Measurements from ENCODE around the gene MIS18A.
A peak's percentile ranks its signal among the peaks of the same experiment; 100 is the strongest.
"Not testable (repeated sequence)": the region's sequence is repeated elsewhere in the genome, so short reads cannot be mapped to it uniquely, and the experiment has no call there.

MIS18A gene

GRCh38 chr21:32278518-32279376 lies at the start of gene MIS18A:
TSS of gene MIS18A (minus strand) at chr21:32279049. CDS start at chr21:32279014, 35 bp downstream.
- DNase-seq = peak; percentile 96 to 97 (median 96)

DNA sequence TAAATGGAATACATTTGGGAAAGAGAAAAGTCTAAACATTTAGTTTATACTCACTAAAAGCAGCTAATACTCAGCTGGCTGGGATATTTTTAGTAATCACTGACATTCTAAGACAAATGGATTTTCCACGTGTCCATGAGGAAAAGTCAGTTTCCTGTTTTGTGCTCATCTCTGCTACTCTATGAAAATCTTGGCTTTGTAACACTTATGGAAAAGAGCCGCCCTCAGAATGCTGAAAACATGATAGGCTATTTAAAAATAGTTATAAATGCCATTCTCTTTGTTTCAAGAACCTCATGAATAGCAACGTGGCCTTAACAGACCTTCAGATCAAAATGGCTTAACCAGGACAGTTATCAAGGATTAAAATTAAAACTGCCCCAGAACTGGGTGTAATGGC lies 49.7 kb upstream of the MIS18A start:
- no peak for DNase-seq

DNA sequence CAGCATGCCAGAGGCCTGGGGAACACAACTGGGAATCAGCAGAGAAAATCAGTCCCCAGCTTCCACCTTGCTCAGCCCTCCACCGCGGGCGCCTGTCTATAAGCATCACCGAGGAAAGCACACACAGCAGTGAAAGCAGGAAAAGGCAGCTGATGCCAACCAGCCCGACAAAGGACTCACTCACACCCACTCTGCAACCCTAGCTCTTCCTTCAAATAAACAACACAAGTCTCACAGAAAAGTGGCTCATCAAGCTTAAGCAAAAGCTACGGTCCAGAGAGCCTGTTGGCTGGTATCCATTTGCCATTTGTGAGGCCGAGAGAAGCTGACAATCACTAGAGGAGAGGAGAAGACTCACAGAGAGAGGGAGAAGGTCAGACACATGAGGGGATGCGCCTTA lies 46.9 kb upstream of the MIS18A start:
- DNase-seq = no peak

DNA sequence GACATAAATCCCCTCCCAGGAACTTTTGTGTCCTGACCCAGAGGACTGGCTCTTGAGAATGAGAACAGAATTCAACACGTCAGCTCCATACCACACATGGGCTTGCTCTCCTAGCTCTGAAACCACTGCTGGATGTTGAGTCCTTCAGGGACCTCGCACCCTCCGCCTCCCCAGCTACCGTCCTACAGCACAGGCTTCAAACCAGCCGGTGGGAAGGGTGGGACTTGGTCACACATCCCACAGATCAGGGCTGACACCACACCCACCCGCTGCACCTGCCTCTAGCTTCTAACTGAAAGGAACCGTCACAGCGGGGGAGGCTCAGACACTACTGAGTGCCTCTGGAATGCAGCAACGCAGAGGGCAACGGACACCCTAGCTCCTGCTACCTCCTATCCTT lies 43.8 kb upstream of the MIS18A start:
- DNase-seq = no peak

DNA sequence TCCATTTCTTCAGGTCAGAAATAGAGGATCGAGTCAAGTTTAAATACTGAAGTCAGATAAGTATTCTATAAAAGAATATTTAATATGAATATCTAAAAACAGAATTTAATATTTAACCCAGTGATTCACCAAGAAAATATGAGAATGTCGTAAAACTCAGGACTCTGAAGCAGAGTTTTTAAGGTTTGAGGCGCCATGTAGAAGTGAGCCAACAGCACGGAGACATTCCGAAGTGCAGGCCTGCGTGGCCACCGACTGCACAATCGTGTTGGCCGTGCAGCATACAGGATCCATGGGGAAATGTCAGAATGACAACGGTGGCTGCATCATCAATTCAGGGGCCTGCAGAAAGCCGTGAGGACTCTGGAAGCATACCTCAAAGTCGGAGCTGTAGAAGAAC lies 43.3 kb upstream of the MIS18A start:
- no peak for DNase-seq

- DNase-seq = no peak
Measured at GRCh38 chr21:32321480-32321879, 42.6 kb upstream of the MIS18A start.

GRCh38 chr21:32320726-32321125 lies 41.9 kb upstream of the MIS18A start:
- no peak for DNase-seq

DNA sequence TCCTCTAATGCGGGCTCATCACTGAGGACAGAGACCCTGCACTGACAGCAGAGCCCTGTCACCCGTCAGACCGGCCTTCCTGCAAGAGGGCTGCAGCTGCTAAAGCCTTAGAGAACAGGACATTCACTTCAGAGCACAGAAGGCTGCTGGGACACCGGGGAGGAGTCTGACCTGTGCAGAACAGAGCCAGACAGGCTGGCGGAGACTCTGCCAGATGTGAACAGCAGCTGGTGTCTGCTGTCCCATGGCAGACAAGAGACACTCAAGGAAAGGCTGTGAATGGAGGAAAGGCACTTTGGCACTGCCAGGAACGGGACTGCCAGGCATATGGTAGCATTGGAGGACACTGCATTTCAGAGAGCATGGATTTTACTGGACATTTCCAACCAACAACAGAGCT lies 41.2 kb upstream of the MIS18A start:
- no peak for DNase-seq

DNA sequence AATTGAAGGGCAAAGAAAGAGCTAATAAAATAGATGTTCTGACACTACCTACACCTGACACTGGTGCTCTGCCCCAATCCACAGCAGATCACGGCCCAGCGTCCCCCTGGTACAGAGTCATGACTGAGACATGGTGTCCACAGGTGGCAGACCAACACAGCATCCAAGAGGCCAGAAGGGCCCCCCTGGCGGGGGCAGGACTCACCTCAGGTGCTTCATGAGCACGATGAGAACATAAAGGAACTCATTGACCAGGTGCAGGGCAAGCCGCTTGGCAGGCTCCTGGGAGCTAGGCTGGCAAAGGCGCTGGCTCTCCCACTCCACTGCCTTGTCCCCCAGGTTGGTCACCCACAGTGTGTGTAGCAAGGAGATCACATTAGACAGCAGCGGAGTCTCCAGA lies 40.2 kb upstream of the MIS18A start:
- no peak for DNase-seq

GRCh38 chr21:32317726-32318125 lies 38.9 kb upstream of the MIS18A start:
- no peak for DNase-seq

DNA sequence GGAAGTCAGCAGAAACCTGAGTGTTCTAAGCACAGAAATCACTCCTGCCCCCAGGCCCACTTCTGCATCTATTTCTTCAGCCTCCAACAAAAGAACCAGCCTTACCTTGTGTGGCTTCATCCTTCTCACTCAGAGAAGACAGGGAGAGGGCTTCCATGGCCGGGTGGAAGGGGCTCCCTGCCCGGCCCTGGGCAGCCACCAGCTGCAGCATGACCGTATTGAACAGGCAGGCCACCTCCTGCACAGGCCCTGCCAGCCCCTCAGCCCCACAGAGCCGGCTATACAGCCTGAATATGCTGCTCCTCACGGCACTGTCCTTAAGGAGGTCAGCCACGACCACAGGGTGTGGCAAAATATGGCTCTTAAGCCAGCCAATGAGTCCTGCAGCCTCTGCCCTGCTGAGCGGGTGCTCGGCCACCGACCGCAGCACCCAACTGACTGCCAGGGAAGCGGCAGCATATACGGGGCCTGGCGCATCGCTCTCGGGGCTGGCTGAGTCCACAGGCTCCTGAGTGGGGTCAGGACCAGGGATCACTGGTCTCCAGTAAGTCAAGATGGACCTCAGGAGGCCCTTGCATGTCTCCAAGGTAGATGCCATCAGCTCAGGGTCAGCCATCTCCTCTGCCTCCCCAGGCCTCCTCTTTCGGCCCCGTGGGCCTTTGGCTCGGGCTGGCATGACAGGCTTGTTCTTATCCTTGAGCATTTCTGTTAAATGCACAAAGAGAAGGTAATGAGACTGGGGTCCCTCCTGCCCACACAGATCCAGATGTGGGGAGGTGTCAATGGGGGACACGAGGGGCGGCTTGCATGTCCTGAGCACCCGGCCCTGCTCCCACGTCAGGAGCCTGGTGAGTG lies 37.7 kb upstream of the MIS18A start:
- no peak for DNase-seq

DNA sequence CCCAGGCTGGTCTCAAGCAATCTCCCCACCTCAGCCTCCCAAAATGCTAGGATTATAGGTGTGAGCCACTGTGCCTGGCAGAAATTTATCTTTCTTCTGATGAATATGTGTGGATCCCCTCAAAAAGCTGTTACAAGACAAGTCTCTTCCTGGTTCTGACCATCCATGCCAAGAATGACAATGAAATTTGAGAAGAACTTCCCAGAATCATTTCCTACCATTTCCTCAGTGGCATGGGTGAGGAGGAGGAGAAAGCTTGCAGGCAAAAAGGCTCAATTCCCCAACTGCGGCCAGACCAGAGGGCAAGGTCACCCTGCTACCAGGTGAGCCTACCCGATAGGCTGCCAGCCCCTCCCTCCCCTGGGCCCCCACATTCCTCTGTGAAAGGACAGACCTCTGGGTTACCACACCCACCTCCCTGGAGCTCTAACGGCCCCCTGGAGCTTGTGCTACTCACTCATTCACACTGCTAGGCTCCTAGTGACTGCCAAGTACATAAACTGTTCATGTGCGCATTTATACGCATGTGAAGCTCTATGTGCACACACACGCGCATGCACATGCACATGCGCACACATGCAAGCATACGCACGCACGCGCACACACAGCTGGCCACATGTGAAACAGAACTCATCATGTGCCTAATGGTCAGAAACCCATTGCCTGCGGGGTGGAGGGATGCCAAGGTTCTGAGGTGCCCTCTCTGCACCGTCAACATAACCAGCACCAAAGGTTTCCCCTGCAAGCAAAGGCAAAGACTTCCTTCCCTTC lies 36.8 kb upstream of the MIS18A start:
- DNase-seq = no peak

- no peak for DNase-seq
Measured at GRCh38 chr21:32314806-32315205, 36.0 kb upstream of the MIS18A start.

DNA sequence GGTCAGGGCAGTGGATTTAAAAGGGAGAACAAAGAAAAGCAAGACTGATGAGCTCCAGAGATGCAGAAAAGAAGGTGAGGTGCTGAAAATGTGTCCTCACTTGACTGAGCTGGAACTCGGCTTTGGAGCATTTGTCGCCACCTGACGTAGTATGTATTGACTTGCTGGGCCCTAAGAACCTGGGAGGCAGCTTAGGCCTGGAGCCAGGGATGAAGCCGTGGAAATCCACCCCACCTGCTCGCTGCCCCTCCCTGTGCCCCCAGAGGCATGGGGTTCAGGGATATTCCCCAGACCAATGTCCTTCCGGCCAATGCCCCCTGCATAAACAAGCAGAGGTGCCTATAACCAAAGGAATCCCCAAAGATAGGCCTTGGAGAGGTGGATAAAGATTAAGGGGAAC lies 34.1 kb upstream of the MIS18A start:
- DNase-seq = no peak

DNA sequence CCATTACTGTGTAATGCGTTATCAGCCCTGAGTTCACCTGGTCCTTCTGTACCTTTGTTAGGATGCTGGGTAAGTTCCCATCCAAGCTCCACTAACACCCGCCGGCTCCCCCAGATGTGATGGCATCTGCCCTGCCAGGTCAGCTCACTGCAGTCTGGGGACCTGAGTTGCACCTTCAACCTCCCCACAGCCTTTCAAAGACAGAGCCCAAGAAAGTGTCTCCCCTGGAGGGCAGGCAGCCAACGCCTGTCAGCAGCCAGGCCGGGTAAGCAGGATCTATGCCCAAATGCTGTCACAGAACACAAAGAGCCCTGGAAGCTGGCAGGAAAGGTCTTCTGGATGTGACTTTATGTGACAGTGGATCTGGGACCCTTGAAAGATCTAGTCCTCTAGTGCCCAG lies 33.5 kb upstream of the MIS18A start:
- no peak for DNase-seq

DNA sequence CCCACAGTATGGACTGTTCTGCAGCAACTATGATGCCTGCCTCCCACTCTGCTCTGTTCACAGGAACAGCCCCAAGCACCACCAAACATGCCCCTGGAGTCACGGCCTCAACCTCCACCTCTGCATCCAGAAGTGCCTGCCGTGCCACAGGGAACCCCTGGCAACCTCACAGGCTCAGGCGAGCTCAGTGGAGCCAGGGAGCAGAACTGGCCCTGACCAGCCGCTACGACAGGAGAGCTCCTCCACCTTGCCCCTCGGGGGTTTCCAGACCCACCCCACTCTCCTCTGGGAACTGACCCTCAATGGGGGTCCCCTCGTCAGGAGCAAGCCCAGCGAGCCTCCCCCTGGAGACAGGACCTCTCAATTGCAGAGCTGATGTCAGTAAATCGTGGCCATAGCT lies 32.8 kb upstream of the MIS18A start:
- no peak for DNase-seq

DNA sequence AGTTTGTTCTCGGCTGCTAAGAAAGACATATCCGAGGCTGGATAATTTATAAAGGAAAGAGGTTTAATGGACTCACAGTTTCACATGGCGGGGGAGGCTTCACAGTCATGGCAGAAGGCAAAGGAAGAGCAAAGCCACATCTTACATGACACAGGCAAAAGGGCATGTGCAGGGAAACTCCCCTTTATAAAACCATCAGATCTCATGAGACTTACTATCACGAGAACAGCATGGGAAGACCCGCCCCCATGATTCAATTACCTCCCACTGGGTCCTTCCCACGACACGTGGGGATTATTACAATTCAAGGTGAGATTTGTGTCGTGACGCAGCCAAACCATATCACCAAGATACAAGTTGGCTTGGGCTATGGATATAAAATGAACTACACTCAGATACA lies 32.1 kb upstream of the MIS18A start:
- not testable (repeated sequence) for DNase-seq

GRCh38 chr21:32309906-32310460 lies 31.1 kb upstream of the MIS18A start:
- no peak for DNase-seq

DNA sequence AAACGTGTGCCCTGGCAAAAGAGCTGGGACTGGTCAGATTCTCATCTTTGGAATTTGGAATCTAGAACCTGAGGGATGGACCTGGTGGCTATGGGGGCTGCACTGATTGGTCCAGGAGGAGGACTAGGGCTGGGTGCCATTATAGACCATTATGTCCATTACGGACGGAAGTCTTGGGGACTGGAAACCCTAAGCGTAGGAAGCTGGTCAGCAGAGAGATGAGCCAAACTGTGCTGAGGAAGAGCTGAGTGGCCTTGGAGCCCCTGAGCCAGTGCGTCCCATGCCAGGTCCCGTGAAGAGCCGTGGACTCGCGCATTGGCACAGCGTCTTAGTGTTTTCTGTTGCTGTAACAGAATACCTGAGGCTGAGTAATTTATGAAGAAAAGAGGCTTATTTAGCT lies 29.8 kb upstream of the MIS18A start:
- DNase-seq = no peak

DNA sequence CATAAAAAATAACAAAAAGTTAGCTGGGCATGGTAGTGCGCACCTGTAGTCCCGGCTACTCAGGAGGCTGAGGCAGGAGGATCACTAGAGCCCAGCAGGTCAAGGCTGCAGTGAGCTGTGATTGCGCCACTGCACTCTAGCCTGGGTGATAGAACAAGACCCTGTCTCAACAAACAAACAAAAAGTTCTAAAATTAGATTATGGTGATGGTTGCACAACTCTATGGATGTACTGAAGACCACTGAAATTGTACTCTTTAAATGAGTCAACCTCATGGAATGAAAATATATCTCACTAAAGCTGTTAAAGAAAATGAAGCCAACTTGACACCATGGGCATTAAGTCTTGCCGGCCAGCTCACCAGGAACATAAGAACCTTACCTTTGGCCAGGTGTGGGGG lies 28.9 kb upstream of the MIS18A start:
- no peak for DNase-seq

GRCh38 chr21:32306021-32306780 lies 27.4 kb upstream of the MIS18A start:
- no peak for DNase-seq

- DNase-seq = no peak
Measured at GRCh38 chr21:32304998-32305397, 26.1 kb upstream of the MIS18A start.
